Testis (tissue), 3 donors: ENCODE results near the gene PRDM2. TPM values are rescaled to one million over a fixed set of nuclear protein-coding genes. Genes with fewer than 3 reads are reported as not detected.
A peak's percentile ranks its signal among the peaks of the same experiment; 100 is the strongest.

Experiments used
- DNase-seq: peaks from one replicate; pipeline ENCODE4 v3.0.0-alpha.2; 2019
- H3K27ac ChIP-seq, 2 donors: fragments of 200-600 bp; sonication (generic); one replicate each; pipeline ENCODE4 v1.5.1; 2019
- H3K27me3 ChIP-seq: fragments of 200-600 bp; sonication (generic); one replicate; pipeline ENCODE4 v1.5.1; 2019
- H3K36me3 ChIP-seq: fragments of 200-600 bp; sonication (generic); one replicate; pipeline ENCODE4 v1.5.1; 2017; ENCODE audit warnings: low read depth; ENCODE audit errors: missing control alignments
- H3K4me1 ChIP-seq: fragments of 200-600 bp; sonication (generic); one replicate; pipeline ENCODE4 v1.5.1; 2019
- H3K4me3 ChIP-seq, 2 donors: fragments of 200-600 bp; sonication (generic); one replicate each; pipeline ENCODE4 v1.5.1; 2017 to 2019
- H3K9me3 ChIP-seq: fragments of 200-600 bp; sonication (generic); one replicate; pipeline ENCODE4 v1.5.1; 2017
- CTCF ChIP-seq, 3 experiments: fragments of 450-650 bp in 2 of 3; fragments of 200-600 bp in 1 of 3; sonication (generic) in 1 of 3; IDR thresholded peaks; one replicate each; pipeline ENCODE4 v1.5.1; 2016 to 2019; ENCODE audit warnings: antibody characterized with exemption in 3 of 3, mild to moderate bottlenecking in 2 of 3, moderate library complexity in 1 of 3
- POLR2A ChIP-seq: fragments of 450-650 bp; IDR thresholded peaks from one replicate; pipeline ENCODE4 v1.6.1; 2017; ENCODE audit warnings: antibody characterized with exemption, mild to moderate bottlenecking, moderate library complexity
- WGBS, 2 donors: methylation state at CpG; one replicate each; pipeline ENCODE4 v1.1.5; 2018; 5-methylcytosine and 5-hydroxymethylcytosine counted together
- intact Hi-C: fragments of 100-400 bp; cut with DNase I; formaldehyde crosslinking; loops from one replicate; pipeline ENCODE4 v1.15.1; 2023; ENCODE audit warnings: low total_unique reads
- polyA plus RNA-seq: library from polyadenylated mRNA; stranded (reverse); fragments of 350-450 nt; fragmentation: Illumina TruSeq; extraction: RNeasy Lipid Tissue Mini Kit (QIAGEN cat#74804); gene quantifications from one replicate; pipeline ENCODE4 v1.2.3, GENCODE V29; 2014; ENCODE audit warnings: low read depth, low replicate concordance; ENCODE audit not compliant: insufficient read depth
- total RNA-seq, 2 donors: library from RNA; depleted of rRNA; stranded (reverse); fragments of >200 nt; gene quantifications; one replicate each; pipeline ENCODE4 v1.2.3, GENCODE V29; 2016

Gene PRDM2
- total and polyA plus RNA-seq, 3 donors from 2014 or later, result 43.5 to 75.1 (median 55.5) TPM

- no peak overlapping the region for H3K4me3 ChIP-seq
- WGBS, 2 donors, result 60 to 75% methylated on average over 4 of the region's 4 CpGs
- peak; percentile 26 for DNase-seq
- H3K27me3 ChIP-seq, result no peaks in the 10 kb centered on the region
- peak overlapping the region in 1 of 2 donors; percentile 26 for H3K27ac ChIP-seq
- TF ChIP-seq CTCF (IDR thresholded peaks at IDR 0.05), result no peak
- TF ChIP-seq POLR2A, result no peak
- no peaks in the 10 kb centered on the region for H3K4me1 ChIP-seq
- H3K36me3 ChIP-seq, result no peaks in the 10 kb centered on the region
- H3K9me3 ChIP-seq, result no peaks in the 10 kb centered on the region
- intact Hi-C loops, result loop anchor here (5.0 kb wide), 1 partner anchor 300 kb away; no protein-coding TSS in a partner anchor
These were observed 37.5 kb upstream of the PRDM2 start for GRCh38 chr1:13662493-13662892.

DNA sequence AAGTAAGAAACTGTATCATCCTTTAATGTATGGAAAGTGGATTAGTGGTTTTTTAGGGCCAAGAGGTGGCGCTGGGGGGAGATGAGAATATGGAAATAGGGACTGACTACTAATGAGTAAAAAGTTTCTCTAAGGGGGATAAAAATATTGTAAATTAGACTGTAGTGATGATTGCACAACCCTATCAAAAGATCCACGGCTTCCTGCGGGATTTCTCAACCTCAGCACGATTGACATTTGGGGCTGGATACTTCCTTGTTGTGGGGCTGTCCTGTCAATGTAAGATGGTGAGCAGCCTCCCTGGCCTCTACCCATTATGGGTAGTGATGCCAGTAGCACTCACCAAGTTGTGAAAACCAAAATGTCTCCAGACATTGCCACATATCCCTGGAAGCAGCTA is 36.0 kb upstream of the PRDM2 start:
- TF ChIP-seq POLR2A, result no peak
- no peak for TF ChIP-seq CTCF (IDR thresholded peaks at IDR 0.05)
- no peaks in the 10 kb centered on the region for H3K36me3 ChIP-seq
- H3K27me3 ChIP-seq, result no peaks in the 10 kb centered on the region
- WGBS, 2 donors, result 89 to 93% methylated on average over 4 of the region's 4 CpGs
- no peak overlapping the region for H3K4me3 ChIP-seq
- H3K27ac ChIP-seq, result no peak overlapping the region
- H3K9me3 ChIP-seq, result no peaks in the 10 kb centered on the region
- no peak for DNase-seq
- H3K4me1 ChIP-seq, result no peaks in the 10 kb centered on the region
- intact Hi-C loops, result loop anchor here (5.0 kb wide), 1 partner anchor 298 kb away; no protein-coding TSS in a partner anchor

GRCh38 chr1:13664451-13664850 is 35.5 kb upstream of the PRDM2 start:
- Histone ChIP-seq H3K4me1 (no peaks in the 10 kb centered on the region), H3K27ac (no peak overlapping the region), H3K4me3 (no peak overlapping the region), H3K9me3 (no peaks in the 10 kb centered on the region), H3K36me3 (no peaks in the 10 kb centered on the region), H3K27me3 (no peaks in the 10 kb centered on the region)
- intact Hi-C loops, result loop anchor here (5.0 kb wide), 1 partner anchor 298 kb away; no protein-coding TSS in a partner anchor
- 90 to 100% methylated on average over 1 of the region's 1 CpG for WGBS, 2 donors
- DNase-seq, result no peak
- TF ChIP-seq POLR2A (no peak), CTCF (IDR thresholded peaks at IDR 0.05) (no peak)

DNA sequence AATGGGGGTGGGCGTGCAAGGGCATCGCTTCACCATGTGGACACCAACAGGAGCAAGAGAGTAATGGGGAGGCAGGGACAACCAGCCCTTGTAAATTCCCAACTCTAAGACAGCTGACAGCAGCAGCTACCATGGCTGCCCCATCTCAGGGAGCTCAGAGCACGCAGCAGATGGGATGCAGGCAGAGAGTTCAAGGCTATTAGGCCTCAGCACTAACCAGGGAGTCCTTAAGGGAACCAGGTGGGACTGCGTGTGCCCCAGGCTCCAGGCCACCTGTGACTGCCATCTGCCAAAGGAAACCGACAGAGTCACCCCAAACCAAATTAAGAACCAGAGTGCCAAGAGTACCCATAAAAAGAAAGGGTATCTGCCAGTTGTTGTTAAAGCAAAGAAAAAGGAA is 33.7 kb upstream of the PRDM2 start:
- no peak overlapping the region for H3K27ac ChIP-seq
- H3K36me3 ChIP-seq, result no peaks in the 10 kb centered on the region
- intact Hi-C loops, result no loop called here
- no peaks in the 10 kb centered on the region for H3K9me3 ChIP-seq
- TF ChIP-seq CTCF (IDR thresholded peaks at IDR 0.05), result no peak
- TF ChIP-seq POLR2A, result no peak
- WGBS, 2 donors, result 65 to 87% methylated on average over 5 of the region's 5 CpGs
- H3K27me3 ChIP-seq, result no peaks in the 10 kb centered on the region
- no peak overlapping the region for H3K4me3 ChIP-seq
- DNase-seq, result no peak
- no peaks in the 10 kb centered on the region for H3K4me1 ChIP-seq

- Histone ChIP-seq H3K27ac (no peak overlapping the region), H3K27me3 (no peaks in the 10 kb centered on the region), H3K4me3 (no peak overlapping the region), H3K9me3 (no peaks in the 10 kb centered on the region), H3K36me3 (no peaks in the 10 kb centered on the region), H3K4me1 (no peaks in the 10 kb centered on the region)
- no peak for DNase-seq
- TF ChIP-seq CTCF (IDR thresholded peaks at IDR 0.05), result no peak
- no peak for TF ChIP-seq POLR2A
- 84 to 86% methylated on average over 4 of the region's 4 CpGs for WGBS, 2 donors
- intact Hi-C loops, result no loop called here
These were observed 32.3 kb upstream of the PRDM2 start for GRCh38 chr1:13667691-13668090.
